Esophagus muscularis mucosa (tissue), 4 donors: ENCODE measurements around the gene SPDYC. TPM values are rescaled to one million over a fixed set of nuclear protein-coding genes. Genes with fewer than 3 reads are reported as not detected.

ENCODE experiments used
- DNase-seq: peaks from one replicate; pipeline ENCODE4 v3.0.0-alpha.2; 2017; ENCODE audit errors: extremely low spot score
- H3K27ac ChIP-seq, 4 donors: fragments of 200-600 bp; sonication (generic); replicated peaks in 1 of 4; 1 replicate in 3 of 4; 2 replicates in 1 of 4; pipeline ENCODE4 v1.5.1; 2016 to 2019; ENCODE audit warnings: mild to moderate bottlenecking in 1 of 4
- H3K27me3 ChIP-seq, 4 donors: fragments of 200-600 bp; sonication (generic); one replicate each; pipeline versions ENCODE4 v1.5.1 to v1.6.0; 2016 to 2019
- H3K36me3 ChIP-seq, 4 donors: fragments of 200-600 bp; sonication (generic); one replicate each; pipeline ENCODE4 v1.5.1; 2016 to 2019
- H3K4me1 ChIP-seq, 4 donors: fragments of 200-600 bp; sonication (generic); one replicate each; pipeline ENCODE4 v1.5.1; 2016 to 2019
- H3K4me3 ChIP-seq, 4 donors: fragments of 200-600 bp; sonication (generic); 1 replicate in 2 of 4; 2 replicates in 2 of 4; pipeline ENCODE4 v1.5.1; 2016 to 2019; ENCODE audit warnings: mild to moderate bottlenecking in 4 of 4, moderate library complexity in 1 of 4
- H3K9me3 ChIP-seq, 4 donors: fragments of 200-600 bp; sonication (generic); 1 replicate in 3 of 4; 2 replicates in 1 of 4; pipeline ENCODE4 v1.5.1; 2016 to 2019
- EP300 ChIP-seq: sonication (generic); formaldehyde crosslinking; IDR thresholded peaks from one replicate; pipeline ENCODE4 v1.6.1; 2017; ENCODE audit warnings: antibody characterized with exemption
- POLR2A ChIP-seq: fragments of 450-650 bp; IDR thresholded peaks from one replicate; pipeline ENCODE4 v1.6.1; 2017; ENCODE audit warnings: antibody characterized with exemption, moderate library complexity, mild to moderate bottlenecking, low read depth
- POLR2AphosphoS5 ChIP-seq, 2 donors: sonication (generic); formaldehyde crosslinking; IDR thresholded peaks; one replicate each; pipeline ENCODE4 v1.6.1; 2017; ENCODE audit warnings: antibody characterized with exemption in 2 of 2
- WGBS: methylation state at CpG from one replicate; pipeline ENCODE4 v1.1.5; 2018; 5-methylcytosine and 5-hydroxymethylcytosine counted together
- intact Hi-C: fragments of 100-400 bp; cut with DNase I; formaldehyde crosslinking; loops from one replicate; pipeline ENCODE4 v1.15.1; 2023
- small RNA-seq, 3 donors: library from RNA; depleted of rRNA; stranded (forward); fragments of <200 nt; gene quantifications; one replicate each; pipeline ENCODE3, GENCODE V24; 2016
- total RNA-seq, 4 donors: library from RNA; depleted of rRNA; stranded (reverse); fragments of >200 nt; gene quantifications; one replicate each; pipeline versions ENCODE4 v1.1.0 to v1.2.1, GENCODE V29; 2016
- TF ChIP-seq, protein P1 (sequence below), 3 experiments: fragments of 200-600 bp in 2 of 3; fragments of 450-650 bp in 1 of 3; sonication (generic) in 2 of 3; IDR thresholded peaks; one replicate each; pipeline ENCODE4 v1.5.1; 2017 to 2019; ENCODE audit warnings: antibody characterized with exemption in 3 of 3, mild to moderate bottlenecking in 2 of 3, moderate library complexity in 1 of 3

Gene SPDYC
- total RNA-seq, 4 donors from 2014 or later = not detected

DNA sequence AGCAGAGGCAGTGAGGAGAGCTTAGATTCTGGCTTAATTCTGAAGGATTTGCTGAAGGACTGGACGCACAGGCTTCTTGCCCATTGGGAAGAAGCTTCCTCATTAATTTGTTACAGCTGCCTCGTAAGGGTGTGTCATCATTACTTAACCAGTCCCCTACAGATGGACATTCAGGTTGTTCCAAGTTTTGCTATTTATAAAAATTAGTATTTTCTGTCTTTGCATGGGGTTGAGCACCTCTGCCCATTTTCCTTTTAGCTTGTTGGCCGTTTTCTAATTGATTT lies 49.8 kb downstream of the SPDYC start:
- no peak for TF ChIP-seq POLR2AphosphoS5 (IDR thresholded peaks at IDR 0.05)
- no peak for TF ChIP-seq EP300
- TF ChIP-seq, protein P1, sequence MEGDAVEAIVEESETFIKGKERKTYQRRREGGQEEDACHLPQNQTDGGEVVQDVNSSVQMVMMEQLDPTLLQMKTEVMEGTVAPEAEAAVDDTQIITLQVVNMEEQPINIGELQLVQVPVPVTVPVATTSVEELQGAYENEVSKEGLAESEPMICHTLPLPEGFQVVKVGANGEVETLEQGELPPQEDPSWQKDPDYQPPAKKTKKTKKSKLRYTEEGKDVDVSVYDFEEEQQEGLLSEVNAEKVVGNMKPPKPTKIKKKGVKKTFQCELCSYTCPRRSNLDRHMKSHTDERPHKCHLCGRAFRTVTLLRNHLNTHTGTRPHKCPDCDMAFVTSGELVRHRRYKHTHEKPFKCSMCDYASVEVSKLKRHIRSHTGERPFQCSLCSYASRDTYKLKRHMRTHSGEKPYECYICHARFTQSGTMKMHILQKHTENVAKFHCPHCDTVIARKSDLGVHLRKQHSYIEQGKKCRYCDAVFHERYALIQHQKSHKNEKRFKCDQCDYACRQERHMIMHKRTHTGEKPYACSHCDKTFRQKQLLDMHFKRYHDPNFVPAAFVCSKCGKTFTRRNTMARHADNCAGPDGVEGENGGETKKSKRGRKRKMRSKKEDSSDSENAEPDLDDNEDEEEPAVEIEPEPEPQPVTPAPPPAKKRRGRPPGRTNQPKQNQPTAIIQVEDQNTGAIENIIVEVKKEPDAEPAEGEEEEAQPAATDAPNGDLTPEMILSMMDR (IDR thresholded peaks at IDR 0.05) = no peak
- TF ChIP-seq POLR2A = no peak
- intact Hi-C loops = no loop called here
- H3K27ac ChIP-seq = no peak overlapping the region
- no peak overlapping the region for H3K4me3 ChIP-seq
- H3K4me1 ChIP-seq = peaks cover 2 to 10% (median 8%) of the 10 kb centered on the region in 4 donors
- no peaks in the 10 kb centered on the region for H3K27me3 ChIP-seq
- H3K36me3 ChIP-seq = no peaks in the 10 kb centered on the region
- no peaks in the 10 kb centered on the region for H3K9me3 ChIP-seq
- WGBS = 64% methylated on average over 3 of the region's 3 CpGs
- no peak for DNase-seq

DNA sequence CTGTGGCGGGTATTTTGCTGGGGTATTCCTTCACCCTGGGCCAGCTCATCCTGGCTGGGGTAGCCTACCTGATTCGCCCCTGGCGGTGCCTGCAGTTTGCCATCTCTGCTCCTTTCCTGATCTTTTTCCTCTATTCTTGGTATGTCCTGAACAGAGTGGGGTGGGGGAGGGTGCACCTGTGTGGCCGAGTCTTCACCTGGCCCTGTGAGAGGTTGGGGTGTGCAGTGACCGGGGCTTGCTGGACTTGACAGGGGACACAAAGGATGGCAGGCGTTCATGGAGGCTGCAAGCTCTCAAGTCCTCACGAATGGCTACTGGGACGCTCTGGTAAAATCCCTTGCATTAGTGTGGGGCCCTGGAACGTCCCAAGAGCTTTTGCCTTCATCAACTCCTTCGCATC lies 51.0 kb downstream of the SPDYC start:
- no peaks in the 10 kb centered on the region for H3K27me3 ChIP-seq
- intact Hi-C loops = no loop called here
- DNase-seq = no peak
- no peaks in the 10 kb centered on the region for H3K9me3 ChIP-seq
- H3K4me3 ChIP-seq = no peak overlapping the region
- H3K27ac ChIP-seq = no peak overlapping the region
- TF ChIP-seq, protein P1 (IDR thresholded peaks at IDR 0.05) = no peak
- TF ChIP-seq EP300 = no peak
- TF ChIP-seq POLR2AphosphoS5 (IDR thresholded peaks at IDR 0.05) = no peak
- TF ChIP-seq POLR2A = no peak
- H3K36me3 ChIP-seq = no peaks in the 10 kb centered on the region
- H3K4me1 ChIP-seq = peaks cover 11 to 21% (median 19%) of the 10 kb centered on the region in 4 donors
- 92% methylated on average over 9 of the region's 10 CpGs for whole genome bisulfite sequencing

Small RNAs within 50 kb of the gene (small RNA-seq; reads per million reads assigned to genes)
- 0 reads per million in 3 donors for gene HIGD1AP10
- gene PDCL2P2 = 0 reads per million in 3 donors
- gene RNU2-23P = 0.08 to 0.56 (median 0.17) reads per million in 3 donors

Other genes with a start within 250 kb of the SPDYC start
- gene PPP2R5B, start 245.5 kb upstream of the SPDYC start, total RNA-seq = 10 to 100 TPM; 24.1 to 38.8 (median 29.0) TPM
- gene GPHA2, start 234.3 kb upstream of the SPDYC start, total RNA-seq = not detected
- not detected for gene MAJIN, start 198.1 kb upstream of the SPDYC start, total RNA-seq
- gene BATF2, start 173.3 kb upstream of the SPDYC start, total RNA-seq = 1 to 10 TPM in 3 of 4 donors, under 1 TPM in 1; 0.42 to 5.1 (median 3.1) TPM
- gene ARL2, start 156.1 kb upstream of the SPDYC start, total RNA-seq = 100 to 1,000 TPM; 150 to 189 (median 172) TPM
- 10 to 100 TPM; 21.2 to 57.1 (median 33.1) TPM for gene SNX15, start 142.8 kb upstream of the SPDYC start, total RNA-seq
- 10 to 100 TPM in 3 of 4 donors, 1 to 10 TPM in 1; 9.6 to 21.8 (median 13.1) TPM for gene SAC3D1, start 129.0 kb upstream of the SPDYC start, total RNA-seq
- gene NAALADL1, start 111.7 kb upstream of the SPDYC start, total RNA-seq = 10 to 100 TPM; 22.8 to 43.7 (median 31.0) TPM
- 1 to 10 TPM in 1 of 4 donors, under 1 TPM in 3; 0.33 to 1.1 (median 0.38) TPM for gene CDCA5, start 86.2 kb upstream of the SPDYC start, total RNA-seq
- gene ZFPL1, start 86.0 kb upstream of the SPDYC start, total RNA-seq = 10 to 100 TPM; 24.1 to 50.7 (median 43.7) TPM
- gene VPS51, start 74.0 kb upstream of the SPDYC start, total RNA-seq = 100 to 1,000 TPM; 185 to 414 (median 237) TPM
- 10 to 100 TPM in 3 of 4 donors, 1 to 10 TPM in 1; 8.8 to 17.2 (median 12.1) TPM for gene TM7SF2, start 58.4 kb upstream of the SPDYC start, total RNA-seq
- gene ZNHIT2, start 52.5 kb upstream of the SPDYC start, total RNA-seq = 10 to 100 TPM in 3 of 4 donors, 1 to 10 TPM in 1; 7.5 to 24.4 (median 18.0) TPM
- gene FAU, start 48.1 kb upstream of the SPDYC start, total RNA-seq = 1,000 to 10,000 TPM in 1 of 4 donors, 100 to 1,000 TPM in 3; 465 to 1,081 (median 716) TPM
- 100 to 1,000 TPM in 2 of 4 donors, 10 to 100 TPM in 2; 76.2 to 113 (median 91.5) TPM for gene MRPL49, start 47.9 kb upstream of the SPDYC start, total RNA-seq
- 10 to 100 TPM; 24.1 to 39.5 (median 27.5) TPM for gene SYVN1, start 35.7 kb upstream of the SPDYC start, total RNA-seq
- gene CAPN1, start 11.7 kb downstream of the SPDYC start, total RNA-seq = 100 to 1,000 TPM in 3 of 4 donors, 10 to 100 TPM in 1; 95.9 to 246 (median 167) TPM
- gene POLA2, start 91.7 kb downstream of the SPDYC start, total RNA-seq = 10 to 100 TPM; 14.7 to 26.6 (median 17.3) TPM
- gene CDC42EP2, start 144.6 kb downstream of the SPDYC start, total RNA-seq = 10 to 100 TPM; 39.9 to 90.1 (median 54.4) TPM
- 10 to 100 TPM; 40.3 to 60.6 (median 52.9) TPM for gene DPF2, start 163.6 kb downstream of the SPDYC start, total RNA-seq
- gene TIGD3, start 184.5 kb downstream of the SPDYC start, total RNA-seq = under 1 TPM in 1 of 4 donors, not detected in 3; 0.19 TPM
- gene SLC25A45, start 212.4 kb downstream of the SPDYC start, total RNA-seq = 10 to 100 TPM in 1 of 4 donors, 1 to 10 TPM in 3; 4.6 to 11.3 (median 5.9) TPM
- gene FRMD8, start 216.4 kb downstream of the SPDYC start, total RNA-seq = 10 to 100 TPM; 30.4 to 37.3 (median 34.7) TPM